Stimulated activated CD8-positive, alpha-beta memory T cell treated with anti-CD3 and anti-CD28 coated beads, Interleukin-4, amount 100 ng/mL, for 1 hour (primary cell): Measurements from ENCODE around the gene PC.

Experiments
- DNase-seq, 2 donors: peaks; one replicate each; pipeline ENCODE4 v3.0.0-alpha.2; 2020; ENCODE audit warnings: low read depth in 2 of 2, low spot score in 1 of 2

Gene PC

DNA sequence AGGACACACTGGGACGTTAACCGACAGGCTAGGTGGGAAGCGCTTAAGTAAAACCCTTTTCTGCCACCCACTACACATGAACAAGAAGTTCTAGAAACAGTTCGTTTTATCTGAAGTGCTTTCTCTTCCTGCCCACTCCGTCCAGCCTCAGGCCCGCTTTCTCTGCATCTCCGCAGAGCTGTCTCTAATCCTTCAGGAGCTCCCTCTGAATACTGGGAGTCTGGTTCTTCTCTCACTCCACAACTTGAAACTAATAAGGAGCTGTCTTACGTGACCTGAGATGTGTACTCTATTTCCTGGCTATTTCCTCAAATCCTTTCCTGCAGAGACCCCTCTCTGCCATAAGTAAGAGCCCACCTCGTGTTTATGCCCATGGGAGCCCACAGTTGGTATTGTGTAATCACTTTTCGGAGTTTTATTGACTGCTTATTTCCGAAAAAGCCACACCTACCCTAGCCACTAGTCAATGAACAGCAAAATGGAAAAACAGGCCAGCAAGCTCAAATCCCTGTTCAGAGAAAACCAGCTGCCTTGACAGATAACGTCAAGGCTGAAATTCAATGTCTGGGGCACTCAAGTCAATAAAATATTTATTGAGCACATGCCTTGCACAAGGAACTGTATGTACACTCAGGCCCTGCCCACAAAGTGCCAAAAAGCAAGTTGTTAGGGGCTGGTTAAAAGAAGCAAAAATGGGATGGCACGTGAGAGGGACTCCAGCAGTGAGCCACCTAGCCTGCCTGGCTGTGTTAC lies 4.9 kb downstream of the PC start:
- DNase-seq = no peak

DNA sequence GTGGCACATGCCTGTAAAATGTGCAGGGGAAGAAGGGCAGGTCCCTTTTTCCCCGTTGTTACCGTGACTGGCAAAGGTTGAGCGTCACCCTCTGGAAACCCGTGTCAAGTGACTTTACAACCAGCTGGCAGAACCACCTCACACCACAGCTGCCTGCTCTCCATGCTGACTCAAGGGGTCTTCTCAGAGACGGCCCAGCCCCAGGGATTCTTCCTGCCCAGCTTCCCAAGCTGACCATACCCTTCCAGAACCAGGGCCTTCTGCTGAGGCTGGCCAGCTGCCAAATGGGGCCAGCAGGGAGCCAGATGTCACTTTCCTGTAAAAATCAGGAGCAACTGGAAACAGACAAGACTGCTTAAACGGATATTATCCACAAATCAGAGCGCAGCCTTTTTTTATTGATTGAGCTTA lies 6.3 kb downstream of the PC start:
- no peak for DNase-seq

DNA sequence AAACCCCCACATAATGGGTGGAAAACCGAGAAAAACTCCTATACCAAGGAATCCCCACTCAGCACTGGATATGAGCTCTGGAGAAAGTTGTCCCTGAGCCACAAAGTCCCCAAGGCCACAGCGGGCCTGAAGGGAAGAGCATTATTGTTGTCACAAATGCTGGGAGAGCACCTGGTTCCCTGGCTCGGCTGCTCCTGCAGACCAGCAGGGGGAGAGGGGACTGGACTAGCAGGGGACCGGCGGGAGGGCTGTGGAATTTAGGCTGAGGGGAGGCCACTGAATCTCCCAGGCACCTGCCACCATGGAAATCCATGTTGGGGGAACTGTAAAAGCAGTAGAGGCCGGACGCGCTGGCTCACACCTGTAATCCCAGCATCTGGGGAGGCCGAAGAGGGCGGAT lies 7.0 kb downstream of the PC start:
- DNase-seq = no peak

DNA sequence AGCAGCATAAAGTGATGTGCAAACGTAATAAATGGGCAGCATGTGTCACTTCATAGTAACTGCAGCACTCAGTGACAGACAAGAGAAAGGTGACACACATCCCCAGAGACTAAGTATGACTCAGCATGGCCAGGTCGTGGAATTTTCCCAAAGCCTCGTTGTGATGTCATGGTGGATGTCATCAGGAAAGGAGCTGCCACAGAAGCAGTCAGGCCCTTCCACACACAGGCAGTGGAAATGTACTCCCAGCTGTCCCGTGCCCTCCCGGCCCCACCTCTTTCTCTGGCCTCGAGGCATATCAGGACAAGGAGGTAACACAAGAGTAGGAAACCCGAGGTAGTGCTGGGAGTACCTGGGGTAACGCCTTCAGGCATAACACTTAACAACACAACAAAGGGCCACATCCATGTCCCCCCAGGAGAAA lies 8.1 kb downstream of the PC start:
- DNase-seq = no peak

DNA sequence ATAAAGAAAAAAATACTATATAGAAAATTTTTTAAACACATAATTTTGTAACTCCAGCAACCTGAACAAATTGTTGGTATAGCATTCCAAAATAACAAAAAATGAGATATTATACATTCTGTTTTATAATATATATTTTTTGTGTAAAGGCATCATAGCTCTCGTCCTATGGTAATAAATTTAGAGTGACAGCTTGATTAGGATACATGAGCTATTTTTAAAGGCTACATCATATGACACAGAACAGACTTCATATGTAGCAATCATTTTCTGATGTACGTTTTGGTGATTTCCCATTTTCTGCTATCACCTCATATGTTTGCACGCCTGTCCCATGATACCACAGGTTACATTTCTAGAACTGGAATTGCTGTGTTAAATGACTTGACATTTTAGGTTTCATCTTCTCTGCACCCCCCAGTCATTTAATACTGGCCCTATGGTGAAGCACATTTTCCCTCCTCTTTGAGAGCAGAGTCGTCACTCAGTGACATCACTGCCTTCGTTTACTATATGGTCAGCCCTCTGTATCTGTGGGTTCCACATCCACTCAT lies 19.5 kb downstream of the PC start:
- no peak for DNase-seq

DNA sequence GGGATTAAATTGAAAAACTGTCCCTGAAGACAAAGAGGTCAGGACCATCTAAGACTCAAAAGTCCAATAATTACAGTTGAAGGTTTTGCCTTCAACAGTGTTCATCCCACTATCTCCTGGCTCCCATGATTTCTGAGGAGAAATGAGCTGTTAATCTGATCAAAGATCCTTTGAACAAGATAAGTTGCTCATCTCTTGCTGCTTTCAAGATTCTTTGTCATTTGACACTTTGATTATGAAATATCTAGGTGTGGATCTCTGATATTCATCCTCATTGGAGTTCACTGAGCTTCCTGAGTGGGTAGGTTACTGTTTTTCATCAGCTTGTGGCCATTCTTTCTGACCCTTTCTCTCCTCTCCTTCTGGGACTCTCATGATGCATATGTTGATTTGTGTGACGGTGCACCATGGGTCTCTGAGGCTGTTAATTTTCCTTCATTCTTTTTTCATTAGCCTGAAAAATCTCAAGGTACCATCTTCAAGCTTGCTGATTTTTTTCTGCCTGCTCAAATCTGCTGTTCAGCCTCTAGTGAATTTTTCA lies 20.9 kb downstream of the PC start:
- no peak for DNase-seq

DNA sequence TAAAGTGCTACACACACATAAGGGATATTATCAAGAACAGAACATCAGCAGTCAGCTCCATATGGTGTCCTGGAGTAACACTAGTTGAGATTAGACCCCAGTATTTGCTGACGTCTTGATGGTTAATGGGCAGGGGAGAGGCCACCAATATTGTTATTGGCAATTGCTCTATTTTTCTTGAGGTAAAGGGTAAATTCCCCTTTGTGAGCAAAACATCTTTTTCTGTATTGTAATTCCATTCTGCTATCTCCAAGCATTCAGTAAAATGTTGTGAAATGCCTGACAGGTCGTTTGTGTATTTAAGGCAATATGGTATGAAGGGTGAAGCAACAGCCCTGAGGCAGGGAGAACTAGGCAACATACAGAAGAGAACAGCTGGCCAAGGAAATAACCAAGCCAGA lies 21.9 kb downstream of the PC start:
- no peak for DNase-seq

DNA sequence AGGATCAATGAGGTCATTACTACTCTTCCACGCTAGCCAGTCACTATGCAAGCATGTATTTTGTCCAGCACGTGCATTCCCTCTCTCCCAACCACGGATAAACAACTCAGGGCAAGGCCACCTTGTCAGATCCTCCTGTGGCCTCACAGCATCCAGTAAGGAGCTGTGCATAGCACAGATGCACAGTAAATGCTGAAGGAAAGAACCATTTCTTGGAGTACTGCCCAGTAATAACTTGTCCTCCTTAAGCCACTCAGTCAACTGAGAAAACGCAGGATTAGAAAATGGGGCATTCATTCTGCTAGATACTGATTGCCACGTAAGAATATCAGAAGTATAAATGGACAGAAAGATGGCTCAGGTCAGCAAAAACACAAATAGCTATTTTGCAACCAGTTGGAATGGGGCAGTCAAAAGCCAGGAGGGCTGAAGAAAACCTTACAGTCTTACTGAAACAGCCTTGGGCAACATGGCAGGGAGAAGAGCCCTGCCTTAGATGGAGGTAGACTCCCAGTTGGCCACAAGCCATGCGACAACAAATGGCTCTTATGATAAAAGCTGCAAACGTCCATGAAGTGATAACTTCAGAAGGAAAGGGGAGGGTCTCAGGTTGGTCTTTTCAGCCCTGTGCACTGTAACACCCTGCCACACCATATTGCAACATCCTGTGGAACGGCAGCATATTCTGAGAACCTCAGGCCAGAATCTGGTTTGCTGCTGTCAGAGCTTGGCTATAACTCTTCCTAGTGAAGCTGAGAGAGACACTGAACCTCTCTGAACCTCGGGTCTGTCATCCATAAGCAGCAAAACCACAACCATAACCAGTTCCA lies 23.0 kb downstream of the PC start:
- DNase-seq = no peak

- no peak for DNase-seq
Observed at GRCh38 chr11:66933531-66933930, 24.7 kb downstream of the PC start.

- DNase-seq = no peak
Observed at GRCh38 chr11:66932543-66932942, 25.6 kb downstream of the PC start.

DNA sequence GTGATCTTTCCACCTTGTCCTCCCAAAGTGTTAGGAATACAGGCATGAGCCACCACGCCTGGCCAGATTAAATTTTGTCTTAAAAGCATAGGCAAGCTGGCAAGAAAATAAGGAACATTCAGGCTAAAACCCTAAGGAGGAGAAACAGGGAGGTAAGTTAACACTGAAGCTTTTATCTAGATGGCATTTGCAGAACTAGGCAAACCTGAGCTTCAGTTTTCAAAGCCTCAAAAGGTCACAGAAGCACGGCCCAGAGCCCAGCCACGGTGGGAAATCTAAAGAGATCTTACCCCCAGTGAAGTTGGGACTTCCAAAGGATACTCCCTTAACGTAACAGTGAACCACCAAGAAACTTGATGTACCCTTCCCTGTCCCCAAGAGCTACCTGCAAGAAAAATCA lies 28.4 kb downstream of the PC start:
- DNase-seq = no peak

DNA sequence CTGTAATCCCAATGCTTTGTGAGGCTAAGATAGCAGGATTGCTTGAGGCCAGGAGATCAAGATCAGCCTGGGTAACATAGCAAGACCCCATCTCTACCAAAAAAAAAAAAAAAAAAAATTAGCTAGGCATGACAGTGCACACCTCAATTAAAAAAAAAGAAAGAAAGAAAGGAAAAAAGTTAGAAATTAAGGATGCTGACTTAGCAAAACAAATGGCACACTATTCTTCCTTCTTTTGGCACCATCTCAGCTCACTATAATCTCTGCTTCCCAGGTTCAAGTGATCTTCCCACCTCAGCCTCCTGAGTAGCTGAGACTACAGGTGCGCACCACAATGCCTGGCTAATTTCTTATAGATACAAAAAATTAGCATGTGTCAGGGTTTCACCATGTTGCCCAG lies 33.9 kb downstream of the PC start:
- no peak for DNase-seq

DNA sequence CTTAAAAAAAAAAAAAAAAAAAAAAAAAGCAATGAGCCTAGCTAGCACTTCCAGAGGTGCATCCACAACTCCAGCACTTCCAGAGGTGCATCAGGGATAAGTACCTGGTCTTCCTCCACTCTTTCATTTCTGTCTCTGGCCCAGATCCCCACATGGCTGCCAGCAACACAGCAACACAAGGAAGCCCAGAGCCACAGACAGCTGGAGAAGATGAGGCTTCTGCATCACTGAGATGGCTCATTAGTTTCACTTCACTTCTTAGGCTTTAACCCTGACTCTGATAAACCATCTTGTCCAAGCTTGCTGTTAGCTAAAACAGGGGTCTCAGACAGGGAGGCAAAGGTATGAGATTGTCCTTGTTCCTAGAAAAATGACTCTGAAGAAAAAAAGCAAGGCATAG lies 35.6 kb downstream of the PC start:
- DNase-seq = no peak

DNA sequence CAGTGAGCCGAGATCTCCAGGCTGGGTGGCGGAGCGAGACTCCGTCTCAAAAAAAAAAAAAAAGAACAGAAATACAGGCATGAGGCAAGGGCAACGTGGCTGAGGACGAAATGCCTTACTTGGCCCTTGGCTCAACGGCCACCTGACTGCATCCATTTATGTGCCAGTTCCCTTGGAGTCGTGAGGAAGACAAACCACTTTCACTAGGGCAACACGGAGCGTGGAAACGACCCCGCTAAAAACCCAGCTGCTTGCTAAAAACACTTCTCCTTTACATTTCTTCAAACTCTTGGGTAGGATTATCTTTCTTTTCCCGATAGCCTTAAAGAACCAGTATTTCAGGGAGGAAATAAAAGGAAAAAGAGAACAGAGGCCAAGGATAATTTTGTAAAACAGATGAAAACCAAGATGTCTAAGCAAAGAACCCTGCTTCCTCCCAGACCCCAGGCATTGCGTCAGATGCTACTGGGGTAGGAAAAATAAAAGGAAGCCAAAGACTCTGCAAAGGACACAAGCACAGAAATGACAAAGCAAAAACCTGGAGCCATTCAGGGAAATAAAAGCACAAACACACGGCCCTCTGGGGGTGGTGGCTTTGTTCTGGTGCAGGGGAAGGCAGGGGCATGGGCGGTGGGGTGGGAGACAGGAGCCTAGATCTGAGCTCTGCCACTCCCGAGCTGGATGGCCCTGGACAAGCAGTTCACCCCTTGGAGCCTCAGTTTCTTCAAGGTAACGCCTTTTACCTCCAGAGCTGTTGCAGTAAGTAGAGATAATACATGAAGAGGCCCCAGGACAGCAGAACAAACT lies 37.0 kb downstream of the PC start:
- DNase-seq = no peak

DNA sequence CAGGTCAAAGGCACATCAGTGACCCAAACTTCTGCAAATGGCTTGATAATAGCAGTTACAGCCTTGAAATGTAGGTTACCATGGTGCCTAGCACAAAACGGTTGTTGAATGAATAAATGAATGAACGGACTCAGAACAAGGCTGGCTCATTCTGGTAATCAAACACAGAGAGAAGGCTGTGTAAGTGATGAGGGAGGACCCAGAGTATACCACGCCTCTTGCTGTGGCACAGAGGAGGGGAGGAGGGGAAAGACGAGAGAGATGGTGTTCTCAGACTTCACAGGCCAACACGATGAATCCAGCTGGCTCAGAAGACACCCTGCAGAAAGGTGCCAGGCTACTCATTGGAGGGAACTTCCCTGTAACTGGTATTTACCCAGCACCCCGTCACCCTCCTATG lies 38.3 kb downstream of the PC start:
- DNase-seq = no peak

DNA sequence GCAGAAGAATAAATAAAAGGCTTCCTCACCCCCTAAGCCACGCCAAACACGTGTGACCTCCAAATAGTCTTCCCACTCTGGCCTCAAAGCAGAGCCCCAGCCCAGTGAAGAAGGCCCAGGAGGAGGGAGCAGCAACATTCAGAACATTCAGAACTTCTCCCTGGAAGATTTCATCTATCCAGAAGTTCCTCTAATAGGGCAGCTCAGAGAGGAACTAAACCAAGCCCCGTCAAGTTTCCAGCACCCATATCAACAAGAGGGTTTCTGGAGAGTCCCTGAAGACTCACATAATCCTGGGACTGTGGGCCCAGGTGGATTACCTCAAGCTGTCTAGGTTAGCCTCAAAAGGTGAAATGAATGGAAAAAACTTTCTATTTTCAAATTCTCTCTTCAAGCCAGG lies 39.4 kb downstream of the PC start:
- DNase-seq = no peak

- DNase-seq = no peak
Observed at GRCh38 chr11:66915866-66916265, 42.3 kb downstream of the PC start.

- DNase-seq = no peak
Observed at GRCh38 chr11:66915046-66915832, 42.9 kb downstream of the PC start.

DNA sequence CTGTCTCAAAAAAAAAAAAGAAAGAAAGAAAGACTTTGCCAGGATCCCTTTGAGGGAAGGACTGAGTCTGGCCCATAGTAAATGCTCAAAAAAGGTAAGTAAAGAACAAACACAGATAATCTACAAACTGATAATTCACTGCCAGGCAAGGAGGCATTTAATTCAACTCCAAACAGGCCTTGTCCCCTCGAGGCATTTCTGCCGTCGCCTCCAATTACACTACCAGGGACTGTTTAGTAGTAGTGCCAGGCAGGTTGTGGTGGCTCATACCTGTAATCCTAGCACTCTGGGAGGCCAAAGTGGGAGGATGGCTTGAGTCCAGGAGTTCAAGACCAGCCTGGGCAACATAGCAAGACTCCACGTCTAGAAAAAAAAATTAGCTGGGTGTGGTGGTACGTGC lies 43.7 kb downstream of the PC start:
- DNase-seq = no peak

DNA sequence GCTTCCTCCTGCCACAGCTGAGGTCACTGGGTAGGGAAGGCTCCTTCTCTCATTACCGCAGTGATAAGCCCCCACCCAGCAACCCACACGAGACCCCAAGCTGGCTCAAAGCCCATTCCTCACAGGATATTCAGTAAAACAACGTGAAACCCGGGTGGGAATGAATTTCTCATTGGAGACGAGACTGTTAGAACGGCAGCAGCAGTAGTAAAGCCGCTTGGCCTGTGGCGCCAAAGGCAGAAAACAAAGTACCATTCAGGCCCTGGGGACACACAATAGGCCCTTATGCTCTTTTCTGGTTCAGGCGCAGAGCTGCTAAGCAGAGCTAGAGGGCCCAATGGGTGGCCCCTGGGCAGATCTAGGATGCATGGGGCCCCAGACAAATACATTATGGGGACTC lies 45.3 kb downstream of the PC start:
- DNase-seq = no peak

GRCh38 chr11:66912361-66912760 lies 45.8 kb downstream of the PC start:
- no peak for DNase-seq
